Measurements from ENCODE around the gene MIPEP. TPM values are rescaled to one million over a fixed set of nuclear protein-coding genes. Genes with fewer than 3 reads are reported as not detected.

MIPEP gene
- total RNA-seq, 1 donor from 2014 or later: 49.7 TPM

DNA sequence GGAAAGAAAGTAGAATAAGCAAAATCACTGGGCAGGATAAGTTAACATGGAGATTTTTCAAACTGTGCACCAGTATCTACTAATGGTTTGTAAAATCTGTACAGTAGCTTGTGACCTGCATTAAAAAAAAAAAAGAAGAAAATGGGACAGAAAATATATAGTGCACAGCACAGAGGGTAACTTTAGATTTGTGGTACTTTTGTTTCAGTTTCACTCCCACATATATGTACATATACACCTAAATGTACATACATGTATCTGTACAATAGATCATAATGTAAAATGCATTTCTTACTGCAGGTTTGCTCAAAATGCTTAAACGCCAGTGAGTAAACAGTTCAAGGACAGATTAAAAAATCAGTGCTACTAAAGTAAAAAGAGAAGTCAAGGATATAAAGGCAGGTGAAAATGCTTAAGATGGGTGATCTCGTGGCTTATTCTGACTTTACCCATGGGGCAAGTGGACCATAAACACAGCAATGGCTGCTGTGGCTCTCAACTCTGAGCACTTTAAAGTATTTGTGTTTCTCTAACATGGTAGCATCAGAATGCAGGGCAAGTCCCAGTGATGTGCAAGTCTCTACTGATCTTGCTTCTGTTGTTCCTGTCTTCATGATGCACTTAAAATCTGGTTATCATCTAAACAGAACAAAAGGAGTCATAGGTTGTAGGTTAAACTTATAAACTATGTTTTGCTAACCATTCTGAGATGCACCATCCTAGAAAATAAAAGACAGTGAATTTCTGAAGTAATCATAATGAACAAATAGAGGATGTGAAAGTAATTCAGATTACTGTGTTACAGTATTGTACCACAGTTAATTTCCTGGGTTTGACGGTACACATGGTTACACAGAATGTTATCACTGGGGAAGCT, 112.3 kb downstream of the MIPEP start:
- Histone ChIP-seq H3K27ac (replicated peaks) (no peak overlapping the region), H3K27me3 (ENCODE audit: low read depth) (no peaks in the 10 kb centered on the region), H3K36me3 (no peaks in the 10 kb centered on the region), H3K4me3 (no peak overlapping the region), H3K9me3 (replicated peaks) (no peaks in the 10 kb centered on the region), H3K4me1 (no peaks in the 10 kb centered on the region)
- no peak for DNase-seq
- intact Hi-C loops (cut with micrococcal nuclease): no loop called here
- TF ChIP-seq, protein P1, sequence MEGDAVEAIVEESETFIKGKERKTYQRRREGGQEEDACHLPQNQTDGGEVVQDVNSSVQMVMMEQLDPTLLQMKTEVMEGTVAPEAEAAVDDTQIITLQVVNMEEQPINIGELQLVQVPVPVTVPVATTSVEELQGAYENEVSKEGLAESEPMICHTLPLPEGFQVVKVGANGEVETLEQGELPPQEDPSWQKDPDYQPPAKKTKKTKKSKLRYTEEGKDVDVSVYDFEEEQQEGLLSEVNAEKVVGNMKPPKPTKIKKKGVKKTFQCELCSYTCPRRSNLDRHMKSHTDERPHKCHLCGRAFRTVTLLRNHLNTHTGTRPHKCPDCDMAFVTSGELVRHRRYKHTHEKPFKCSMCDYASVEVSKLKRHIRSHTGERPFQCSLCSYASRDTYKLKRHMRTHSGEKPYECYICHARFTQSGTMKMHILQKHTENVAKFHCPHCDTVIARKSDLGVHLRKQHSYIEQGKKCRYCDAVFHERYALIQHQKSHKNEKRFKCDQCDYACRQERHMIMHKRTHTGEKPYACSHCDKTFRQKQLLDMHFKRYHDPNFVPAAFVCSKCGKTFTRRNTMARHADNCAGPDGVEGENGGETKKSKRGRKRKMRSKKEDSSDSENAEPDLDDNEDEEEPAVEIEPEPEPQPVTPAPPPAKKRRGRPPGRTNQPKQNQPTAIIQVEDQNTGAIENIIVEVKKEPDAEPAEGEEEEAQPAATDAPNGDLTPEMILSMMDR (IDR thresholded peaks at IDR 0.05; ENCODE audit: borderline replicate concordance): no peak

DNA sequence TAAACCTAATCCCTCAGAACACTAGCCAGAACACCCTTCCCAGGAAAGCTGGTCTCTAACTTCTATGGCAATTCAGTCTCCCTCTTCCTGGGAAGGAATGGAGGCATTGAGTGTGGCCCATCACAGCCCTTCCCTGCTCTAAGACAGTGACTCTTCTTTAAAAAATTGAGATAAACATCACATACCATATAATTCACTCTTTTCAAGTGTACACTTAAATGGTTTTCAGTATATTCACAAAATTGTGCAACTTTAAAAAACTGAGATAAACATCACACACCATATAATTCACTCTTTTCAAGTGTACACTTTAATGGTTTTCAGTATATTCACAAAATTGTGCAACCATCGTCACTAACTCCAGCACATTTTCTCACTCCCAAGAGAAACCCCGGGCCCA, 116.5 kb downstream of the MIPEP start:
- Histone ChIP-seq H3K27me3 (ENCODE audit: low read depth) (no peaks in the 10 kb centered on the region), H3K36me3 (no peaks in the 10 kb centered on the region), H3K4me1 (no peaks in the 10 kb centered on the region), H3K27ac (replicated peaks) (no peak overlapping the region), H3K9me3 (replicated peaks) (no peaks in the 10 kb centered on the region), H3K4me3 (no peak overlapping the region)
- no peak for DNase-seq
- TF ChIP-seq, protein P1 (IDR thresholded peaks at IDR 0.05; ENCODE audit: borderline replicate concordance): no peak
- intact Hi-C loops (cut with micrococcal nuclease): no loop called here

DNA sequence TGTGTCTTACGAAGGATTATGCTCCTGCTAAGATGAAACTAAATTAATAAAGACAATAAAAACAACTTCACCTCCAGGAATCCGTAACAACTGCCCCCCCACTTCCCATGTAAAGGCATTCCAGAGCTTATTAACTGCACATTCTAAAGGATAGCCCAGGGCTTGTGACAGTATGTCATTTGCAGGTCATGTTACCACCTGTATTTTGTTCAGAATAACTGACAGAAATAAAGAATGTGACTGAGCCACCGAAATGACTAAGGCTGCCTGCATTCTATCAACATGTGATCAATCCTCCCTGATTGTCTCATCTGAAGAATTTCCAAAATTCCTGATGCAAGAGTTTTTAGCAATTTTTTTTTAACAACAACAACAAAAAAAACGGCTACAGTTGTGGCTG, 117.2 kb downstream of the MIPEP start:
- no peaks in the 10 kb centered on the region for H3K36me3 ChIP-seq
- H3K27ac ChIP-seq (replicated peaks): no peak overlapping the region
- H3K27me3 ChIP-seq (ENCODE audit: low read depth): no peaks in the 10 kb centered on the region
- intact Hi-C loops (cut with micrococcal nuclease): no loop called here
- H3K4me3 ChIP-seq: no peak overlapping the region
- TF ChIP-seq, protein P1 (IDR thresholded peaks at IDR 0.05; ENCODE audit: borderline replicate concordance): no peak
- no peaks in the 10 kb centered on the region for H3K4me1 ChIP-seq
- no peaks in the 10 kb centered on the region for H3K9me3 ChIP-seq (replicated peaks)
- no peak for DNase-seq

DNA sequence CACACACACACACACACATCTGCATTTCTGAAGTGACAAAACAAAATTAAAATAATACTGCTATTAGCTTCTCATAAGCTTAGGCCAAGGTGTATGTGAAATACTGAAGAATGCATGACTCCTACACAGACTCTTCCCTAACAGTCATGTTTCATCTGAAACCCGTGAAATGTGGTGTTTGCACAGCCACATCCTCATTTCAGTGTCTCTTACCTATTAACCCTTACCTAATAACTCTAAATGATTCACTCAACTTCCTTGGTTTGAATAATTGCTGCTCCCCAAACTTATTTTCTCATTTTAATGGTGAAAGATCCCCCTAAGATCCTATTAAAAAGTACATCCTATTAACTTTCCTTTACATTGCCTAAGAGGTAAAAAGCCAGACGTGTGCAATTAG, 117.6 kb downstream of the MIPEP start:
- Histone ChIP-seq H3K27me3 (ENCODE audit: low read depth) (no peaks in the 10 kb centered on the region), H3K36me3 (no peaks in the 10 kb centered on the region), H3K9me3 (replicated peaks) (no peaks in the 10 kb centered on the region), H3K4me1 (no peaks in the 10 kb centered on the region), H3K4me3 (no peak overlapping the region), H3K27ac (replicated peaks) (no peak overlapping the region)
- intact Hi-C loops (cut with micrococcal nuclease): no loop called here
- TF ChIP-seq, protein P1 (IDR thresholded peaks at IDR 0.05; ENCODE audit: borderline replicate concordance): no peak
- DNase-seq: no peak

DNA sequence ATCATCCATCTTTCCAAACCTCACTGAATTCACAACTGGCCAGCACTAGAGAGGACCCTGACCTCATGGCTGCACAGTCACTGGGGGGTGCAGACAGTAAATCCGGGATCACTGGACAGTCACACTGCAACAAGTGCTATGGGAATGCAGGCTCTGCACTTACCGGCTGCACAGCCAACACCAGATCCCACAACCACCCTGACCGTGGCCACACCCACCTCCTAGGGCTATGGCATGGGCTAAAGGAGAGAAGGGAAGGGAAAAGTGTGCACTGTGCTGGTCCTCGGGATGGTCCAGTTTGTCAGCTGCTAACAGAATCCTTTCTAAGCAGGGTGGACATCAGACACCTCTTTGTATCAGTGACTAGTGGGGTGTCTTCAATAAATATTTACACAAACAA, 118.2 kb downstream of the MIPEP start:
- no peak overlapping the region for H3K27ac ChIP-seq (replicated peaks)
- no peaks in the 10 kb centered on the region for H3K36me3 ChIP-seq
- DNase-seq: no peak
- no peak overlapping the region for H3K4me3 ChIP-seq
- H3K9me3 ChIP-seq (replicated peaks): no peaks in the 10 kb centered on the region
- H3K4me1 ChIP-seq: no peaks in the 10 kb centered on the region
- TF ChIP-seq, protein P1 (IDR thresholded peaks at IDR 0.05; ENCODE audit: borderline replicate concordance): no peak
- intact Hi-C loops (cut with micrococcal nuclease): no loop called here
- no peaks in the 10 kb centered on the region for H3K27me3 ChIP-seq (ENCODE audit: low read depth)

Data from left ventricle myocardium inferior (tissue), 1 donor.